IPS-11a (cell line): ENCODE measurements around the gene SAMHD1.
"Not testable (repeated sequence)": the region's sequence is repeated elsewhere in the genome, so short reads cannot be mapped to it uniquely, and the experiment has no call there.

ENCODE experiments used
- H3K4me3 ChIP-seq: one replicate; pipeline ENCODE4 v1.5.1; 2013; ENCODE audit warnings: low read depth, low read length, control low read depth

The SAMHD1 gene

GRCh38 chr20:36951198-36951978, at the start of gene SAMHD1:
Gene SAMHD1, minus strand, starts transcription at chr20:36951708. Its CDS starts 65 bp downstream, at chr20:36951643.
- peak within 1 kb of the TSS; percentile 74 for H3K4me3 ChIP-seq

- not testable (repeated sequence) for H3K4me3 ChIP-seq
These were observed 48.7 kb upstream of the SAMHD1 start for GRCh38 chr20:37000171-37000570.

GRCh38 chr20:36998652-36999051, 47.1 kb upstream of the SAMHD1 start:
- H3K4me3 ChIP-seq, result no peak overlapping the region

- no peak overlapping the region for H3K4me3 ChIP-seq
These were observed 45.6 kb upstream of the SAMHD1 start for GRCh38 chr20:36997121-36997520.

GRCh38 chr20:36994221-36994620, 42.7 kb upstream of the SAMHD1 start:
- not testable (repeated sequence) for H3K4me3 ChIP-seq

- H3K4me3 ChIP-seq, result no peak overlapping the region
These were observed 41.4 kb upstream of the SAMHD1 start for GRCh38 chr20:36992802-36993334.

- no peak overlapping the region for H3K4me3 ChIP-seq
These were observed 40.2 kb upstream of the SAMHD1 start for GRCh38 chr20:36991703-36992102.

- no peak overlapping the region for H3K4me3 ChIP-seq
These were observed 38.3 kb upstream of the SAMHD1 start for GRCh38 chr20:36989797-36990196.

GRCh38 chr20:36988494-36988966, 37.0 kb upstream of the SAMHD1 start:
- H3K4me3 ChIP-seq, result no peak overlapping the region

- H3K4me3 ChIP-seq, result no peak overlapping the region
These were observed 32.7 kb upstream of the SAMHD1 start for GRCh38 chr20:36984257-36984638.

- H3K4me3 ChIP-seq, result no peak overlapping the region
These were observed 23.8 kb upstream of the SAMHD1 start for GRCh38 chr20:36975099-36975818.

- no peak overlapping the region for H3K4me3 ChIP-seq
These were observed 23.2 kb upstream of the SAMHD1 start for GRCh38 chr20:36974660-36975059.

GRCh38 chr20:36971103-36971502, 19.6 kb upstream of the SAMHD1 start:
- no peak overlapping the region for H3K4me3 ChIP-seq

- no peak overlapping the region for H3K4me3 ChIP-seq
These were observed 18.1 kb upstream of the SAMHD1 start for GRCh38 chr20:36969478-36970186.

- no peak overlapping the region for H3K4me3 ChIP-seq
These were observed 17.5 kb upstream of the SAMHD1 start for GRCh38 chr20:36969051-36969450.

GRCh38 chr20:36967636-36968035, 16.1 kb upstream of the SAMHD1 start:
- no peak overlapping the region for H3K4me3 ChIP-seq

- not testable (repeated sequence) for H3K4me3 ChIP-seq
These were observed 15.5 kb upstream of the SAMHD1 start for GRCh38 chr20:36966965-36967364.

GRCh38 chr20:36962354-36962941, 10.9 kb upstream of the SAMHD1 start:
- H3K4me3 ChIP-seq, result not testable (repeated sequence)

- no peak overlapping the region for H3K4me3 ChIP-seq
These were observed 7.7 kb upstream of the SAMHD1 start for GRCh38 chr20:36959242-36959641.

GRCh38 chr20:36957875-36958667, 6.6 kb upstream of the SAMHD1 start:
- H3K4me3 ChIP-seq, result no peak overlapping the region
